ENCODE measurements around the gene SNCAIP. TPM values are rescaled to one million over a fixed set of nuclear protein-coding genes. Genes with fewer than 3 reads are reported as not detected.

SNCAIP gene
- total and polyA plus RNA-seq, 3 donors from 2014 or later = 12.7 to 28.4 (median 16.1) TPM

DNA sequence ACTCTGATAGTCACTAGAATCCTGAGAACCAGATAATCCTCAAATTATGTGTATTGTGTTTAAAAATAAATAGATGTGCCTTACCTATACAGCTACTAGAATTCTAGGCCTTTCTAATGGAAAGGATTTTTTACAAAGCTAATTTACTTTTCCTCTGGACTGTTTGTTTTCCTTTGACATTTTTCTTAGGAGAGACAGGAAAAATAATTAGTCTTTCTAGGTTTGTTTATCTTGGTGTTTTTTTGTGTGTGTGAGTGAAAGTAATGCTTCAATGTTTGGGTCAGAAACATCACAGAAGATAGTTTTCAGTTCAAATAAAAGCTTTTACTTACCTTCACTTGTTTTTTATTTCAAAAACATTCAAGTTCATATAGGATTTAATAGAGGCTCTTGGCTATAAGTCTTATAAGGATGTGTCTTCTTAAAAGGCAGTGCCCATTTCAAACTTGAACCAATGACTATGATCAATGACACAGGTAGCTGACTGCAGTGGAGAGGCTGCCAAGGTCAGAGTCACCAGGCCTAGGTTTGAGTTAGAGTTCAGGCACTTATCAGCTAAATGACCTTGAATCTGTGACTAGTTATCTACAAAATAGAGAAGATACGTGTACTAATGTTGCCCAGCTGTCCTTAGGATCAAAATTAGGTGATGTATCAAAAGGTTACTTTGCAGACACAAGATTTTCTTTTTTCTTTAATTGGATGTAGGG is 92.8 kb downstream of the SNCAIP start:
- H3K4me3 ChIP-seq = no peak overlapping the region
- no peaks in the 10 kb centered on the region for H3K4me1 ChIP-seq
- no peak for DNase-seq
- H3K9me3 ChIP-seq = no peaks in the 10 kb centered on the region
- intact Hi-C loops (cut with DNase I; ENCODE audit: low total_unique reads) = no loop called here
- TF ChIP-seq POLR2A (IDR thresholded peaks at IDR 0.05) = no peak
- TF ChIP-seq, protein P1, sequence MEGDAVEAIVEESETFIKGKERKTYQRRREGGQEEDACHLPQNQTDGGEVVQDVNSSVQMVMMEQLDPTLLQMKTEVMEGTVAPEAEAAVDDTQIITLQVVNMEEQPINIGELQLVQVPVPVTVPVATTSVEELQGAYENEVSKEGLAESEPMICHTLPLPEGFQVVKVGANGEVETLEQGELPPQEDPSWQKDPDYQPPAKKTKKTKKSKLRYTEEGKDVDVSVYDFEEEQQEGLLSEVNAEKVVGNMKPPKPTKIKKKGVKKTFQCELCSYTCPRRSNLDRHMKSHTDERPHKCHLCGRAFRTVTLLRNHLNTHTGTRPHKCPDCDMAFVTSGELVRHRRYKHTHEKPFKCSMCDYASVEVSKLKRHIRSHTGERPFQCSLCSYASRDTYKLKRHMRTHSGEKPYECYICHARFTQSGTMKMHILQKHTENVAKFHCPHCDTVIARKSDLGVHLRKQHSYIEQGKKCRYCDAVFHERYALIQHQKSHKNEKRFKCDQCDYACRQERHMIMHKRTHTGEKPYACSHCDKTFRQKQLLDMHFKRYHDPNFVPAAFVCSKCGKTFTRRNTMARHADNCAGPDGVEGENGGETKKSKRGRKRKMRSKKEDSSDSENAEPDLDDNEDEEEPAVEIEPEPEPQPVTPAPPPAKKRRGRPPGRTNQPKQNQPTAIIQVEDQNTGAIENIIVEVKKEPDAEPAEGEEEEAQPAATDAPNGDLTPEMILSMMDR (IDR thresholded peaks at IDR 0.05) = no peak
- 29 to 65% methylated on average over 1 of the region's 1 CpG for WGBS, 2 donors
- H3K36me3 ChIP-seq (ENCODE audit: low read depth, missing control alignments) = no peaks in the 10 kb centered on the region
- no peaks in the 10 kb centered on the region for H3K27me3 ChIP-seq
- no peak overlapping the region for H3K27ac ChIP-seq

DNA sequence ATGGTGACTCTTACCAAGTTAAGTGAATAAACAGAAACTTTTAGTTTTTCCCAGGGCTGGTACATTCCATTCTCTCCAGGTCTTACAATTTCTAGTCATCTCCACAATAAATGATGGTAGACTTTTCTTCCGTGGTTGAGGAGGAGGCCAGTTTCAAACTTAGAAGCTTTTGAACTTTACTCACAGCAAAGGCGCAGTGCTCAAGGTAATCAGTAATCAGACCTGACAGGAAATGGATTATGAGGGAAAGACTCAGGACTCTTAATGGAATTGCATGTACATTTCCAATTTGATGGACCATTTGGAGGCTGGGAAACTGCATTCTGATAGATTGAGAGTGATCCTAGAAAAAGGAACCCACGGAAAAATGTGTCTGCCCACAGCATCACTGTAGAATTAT is 93.7 kb downstream of the SNCAIP start:
- Histone ChIP-seq H3K36me3 (ENCODE audit: low read depth, missing control alignments) (no peaks in the 10 kb centered on the region), H3K27me3 (no peaks in the 10 kb centered on the region), H3K9me3 (no peaks in the 10 kb centered on the region), H3K27ac (no peak overlapping the region), H3K4me3 (no peak overlapping the region), H3K4me1 (no peaks in the 10 kb centered on the region)
- DNase-seq = no peak
- intact Hi-C loops (cut with DNase I; ENCODE audit: low total_unique reads) = no loop called here
- WGBS, 2 donors = 82 to 84% methylated on average over 3 of the region's 3 CpGs
- no peak for TF ChIP-seq POLR2A (IDR thresholded peaks at IDR 0.05)
- TF ChIP-seq, protein P1 (IDR thresholded peaks at IDR 0.05) = no peak

DNA sequence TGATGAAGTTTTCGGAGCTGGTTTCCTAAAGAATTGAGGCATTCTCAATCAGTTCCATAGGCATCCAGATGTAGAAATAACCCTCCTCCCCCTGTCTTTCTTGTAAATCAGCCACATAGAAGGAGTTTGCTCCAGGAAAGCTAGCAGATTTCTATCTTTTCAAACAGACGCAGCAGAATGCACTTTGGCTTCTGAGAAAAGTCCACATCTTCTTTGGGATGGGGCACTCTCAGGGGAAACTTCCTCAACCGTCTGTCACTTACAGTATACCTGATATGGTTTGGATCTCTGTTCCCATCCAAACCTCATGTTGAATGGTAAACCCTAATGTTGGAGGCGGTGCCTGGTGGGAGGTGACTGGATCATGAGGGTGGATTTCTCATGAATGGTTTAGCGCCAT is 94.1 kb downstream of the SNCAIP start:
- no peaks in the 10 kb centered on the region for H3K4me1 ChIP-seq
- 84 to 99% methylated on average over 5 of the region's 5 CpGs for WGBS, 2 donors
- no peaks in the 10 kb centered on the region for H3K27me3 ChIP-seq
- DNase-seq = no peak
- intact Hi-C loops (cut with DNase I; ENCODE audit: low total_unique reads) = no loop called here
- no peak overlapping the region for H3K4me3 ChIP-seq
- no peak overlapping the region for H3K27ac ChIP-seq
- TF ChIP-seq, protein P1 (IDR thresholded peaks at IDR 0.05) = no peak
- H3K9me3 ChIP-seq = no peaks in the 10 kb centered on the region
- H3K36me3 ChIP-seq (ENCODE audit: low read depth, missing control alignments) = no peaks in the 10 kb centered on the region

DNA sequence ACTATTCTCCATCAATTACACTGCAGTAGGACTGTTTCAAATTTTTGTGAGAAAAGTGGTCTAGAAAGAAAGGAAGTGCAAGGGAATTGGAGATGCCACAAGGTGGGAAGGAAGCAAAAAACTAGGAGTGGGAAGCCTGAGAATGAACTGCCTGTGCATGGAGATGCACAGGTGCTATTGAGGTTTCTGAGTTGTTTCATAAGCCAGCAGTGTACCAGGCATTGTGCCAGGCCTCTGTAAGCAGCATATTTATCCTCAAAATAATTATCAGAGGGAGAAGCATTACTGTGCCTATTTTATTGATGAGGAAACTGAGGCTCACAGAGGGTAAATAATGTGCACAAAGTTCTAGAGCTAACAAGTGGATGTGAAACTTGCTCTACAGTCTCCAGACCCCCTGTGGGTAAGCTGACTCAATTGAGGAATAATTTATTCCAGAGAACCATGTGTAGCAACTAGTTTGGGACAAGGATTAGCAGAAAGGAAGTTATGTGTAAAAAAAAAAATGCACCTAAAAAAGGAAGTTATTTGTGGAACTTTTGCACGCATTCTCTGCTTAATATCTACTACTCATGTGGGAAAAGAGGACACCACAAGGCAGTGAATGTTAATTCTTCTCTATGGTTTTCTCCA is 96.7 kb downstream of the SNCAIP start:
- intact Hi-C loops (cut with DNase I; ENCODE audit: low total_unique reads) = no loop called here
- Histone ChIP-seq H3K4me3 (no peak overlapping the region), H3K9me3 (no peaks in the 10 kb centered on the region), H3K4me1 (no peaks in the 10 kb centered on the region), H3K36me3 (ENCODE audit: low read depth, missing control alignments) (no peaks in the 10 kb centered on the region), H3K27me3 (no peaks in the 10 kb centered on the region), H3K27ac (no peak overlapping the region)
- WGBS, 2 donors = 85 to 96% methylated on average over 1 of the region's 1 CpG
- TF ChIP-seq, protein P1 (IDR thresholded peaks at IDR 0.05) = no peak
- TF ChIP-seq POLR2A (IDR thresholded peaks at IDR 0.05) = no peak
- DNase-seq = no peak

DNA sequence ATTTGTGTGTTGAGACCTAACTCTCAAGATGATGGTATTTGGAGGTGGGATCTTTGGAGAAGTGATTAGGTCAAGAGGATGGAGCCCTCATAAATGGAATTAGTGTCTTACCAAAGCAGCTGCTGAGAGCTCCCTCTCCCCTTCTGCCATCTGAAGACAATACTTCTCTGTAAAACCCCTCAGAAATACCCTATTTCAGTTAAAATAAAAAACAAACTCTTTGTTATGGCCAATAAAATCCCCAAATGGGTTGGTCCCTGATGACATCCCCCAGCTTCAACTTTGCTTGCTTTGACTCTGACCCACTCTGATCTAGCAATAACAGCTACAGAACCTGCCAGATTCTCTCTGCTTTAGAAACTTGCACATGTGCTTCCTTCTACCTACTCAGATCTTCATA is 100.9 kb downstream of the SNCAIP start:
- intact Hi-C loops (cut with DNase I; ENCODE audit: low total_unique reads) = loop anchor here (5.0 kb wide), 1 partner anchor 221 kb away; no protein-coding TSS in a partner anchor
- Histone ChIP-seq H3K4me3 (no peak overlapping the region), H3K27me3 (no peaks in the 10 kb centered on the region), H3K4me1 (no peaks in the 10 kb centered on the region), H3K9me3 (no peaks in the 10 kb centered on the region), H3K36me3 (ENCODE audit: low read depth, missing control alignments) (no peaks in the 10 kb centered on the region), H3K27ac (no peak overlapping the region)
- DNase-seq = no peak
- TF ChIP-seq POLR2A (IDR thresholded peaks at IDR 0.05) = no peak
- TF ChIP-seq, protein P1 (IDR thresholded peaks at IDR 0.05) = no peak
